Ovary (tissue), 9 donors: ENCODE results near the gene CTNNBL1. TPM values are rescaled to one million over a fixed set of nuclear protein-coding genes. Genes with fewer than 3 reads are reported as not detected.

ENCODE experiments used
- DNase-seq, 5 donors: peaks; one replicate each; pipeline ENCODE4 v3.0.0-alpha.2; 2019 to 2020
- H3K27ac ChIP-seq, 2 donors: fragments of 200-600 bp; one replicate each; pipeline versions ENCODE4 v1.5.1 to v1.8.0; 2019 to 2022
- H3K27me3 ChIP-seq: fragments of 200-600 bp; one replicate; pipeline ENCODE4 v1.8.0; 2022
- H3K36me3 ChIP-seq: fragments of 200-600 bp; sonication (generic); one replicate; pipeline ENCODE4 v1.5.1; 2019
- H3K4me1 ChIP-seq: one replicate; pipeline ENCODE4 v1.8.1; 2013; ENCODE audit warnings: mild to moderate bottlenecking, moderate library complexity; ENCODE audit not compliant: insufficient read depth
- H3K4me3 ChIP-seq: fragments of 200-600 bp; sonication (generic); one replicate; pipeline ENCODE4 v1.5.1; 2017
- H3K9me3 ChIP-seq, 2 donors: fragments of 200-600 bp in 1 of 2; sonication (generic) in 1 of 2; one replicate each; pipeline versions ENCODE4 v1.5.1 to v1.8.1; 2013 to 2019; ENCODE audit warnings: mild to moderate bottlenecking in 1 of 2, moderate library complexity in 1 of 2
- EP300 ChIP-seq: sonication (generic); formaldehyde crosslinking; IDR thresholded peaks from one replicate; pipeline ENCODE4 v1.6.1; 2017; ENCODE audit warnings: antibody characterized with exemption
- POLR2A ChIP-seq: fragments of 450-650 bp; IDR thresholded peaks from one replicate; pipeline ENCODE4 v1.6.1; 2017; ENCODE audit warnings: antibody characterized with exemption, mild to moderate bottlenecking, moderate library complexity
- WGBS, 3 donors: extraction: QIAGEN DNeasy Blood & Tissue Kit in 1 of 3; methylation state at CpG; one replicate each; pipeline versions ENCODE4 v1.1.5 to v1.1.7; 2013 to 2017; 5-methylcytosine and 5-hydroxymethylcytosine counted together
- intact Hi-C, 4 donors: fragments of 100-400 bp; cut with DNase I; formaldehyde crosslinking; loops; one replicate each; pipeline versions ENCODE4 v1.11.0 to v1.15.1; 2022 to 2023
- polyA plus RNA-seq, 2 donors: library from polyadenylated mRNA; stranded (reverse); fragments of 200-250 nt in 1 of 2; fragments of 350-450 nt in 1 of 2; fragmentation: Illumina TruSeq in 1 of 2; extraction: RNeasy Lipid Tissue Mini Kit (QIAGEN cat#74804) in 1 of 2; gene quantifications; one replicate each; pipeline ENCODE4 v1.2.3, GENCODE V29; 2013 to 2014
- total RNA-seq, 7 donors: library from RNA; depleted of rRNA in 2 of 7; stranded (reverse); fragments of >200 nt in 2 of 7; fragmentation: NEBNext Ultra II Directional in 3 of 7; extraction: Animal tissue kit (Norgen Biotek cat#: 25700) in 3 of 7; gene quantifications; one replicate each; pipeline versions ENCODE4 v1.1.0 to v1.2.4, GENCODE V29; 2016 to 2023
- TF ChIP-seq, protein P1 (sequence below), 3 donors: fragments of 450-650 bp in 2 of 3; fragments of 200-600 bp in 1 of 3; IDR thresholded peaks; one replicate each; pipeline versions ENCODE4 v1.5.1 to v1.8.0; 2016 to 2022; ENCODE audit warnings: antibody characterized with exemption in 3 of 3, mild to moderate bottlenecking in 1 of 3
- donor health status: DM: no; HTN: no; CAD: no; lungs with moderate emphysema.
- donor health status: DM: no; HTN: no; CAD: no.
- donor health status: Bipolar disorder and iron deficiency.
- donor health status: DM: yes; HTN: yes; CAD: no.
- donor health status: DM: no; HTN: no; CAD: no.
- donor health status: DM: yes; HTN: yes; CAD: no.

CTNNBL1 gene
- total and polyA plus RNA-seq, 9 donors = 17.3 to 58.7 (median 42.3) TPM

DNA sequence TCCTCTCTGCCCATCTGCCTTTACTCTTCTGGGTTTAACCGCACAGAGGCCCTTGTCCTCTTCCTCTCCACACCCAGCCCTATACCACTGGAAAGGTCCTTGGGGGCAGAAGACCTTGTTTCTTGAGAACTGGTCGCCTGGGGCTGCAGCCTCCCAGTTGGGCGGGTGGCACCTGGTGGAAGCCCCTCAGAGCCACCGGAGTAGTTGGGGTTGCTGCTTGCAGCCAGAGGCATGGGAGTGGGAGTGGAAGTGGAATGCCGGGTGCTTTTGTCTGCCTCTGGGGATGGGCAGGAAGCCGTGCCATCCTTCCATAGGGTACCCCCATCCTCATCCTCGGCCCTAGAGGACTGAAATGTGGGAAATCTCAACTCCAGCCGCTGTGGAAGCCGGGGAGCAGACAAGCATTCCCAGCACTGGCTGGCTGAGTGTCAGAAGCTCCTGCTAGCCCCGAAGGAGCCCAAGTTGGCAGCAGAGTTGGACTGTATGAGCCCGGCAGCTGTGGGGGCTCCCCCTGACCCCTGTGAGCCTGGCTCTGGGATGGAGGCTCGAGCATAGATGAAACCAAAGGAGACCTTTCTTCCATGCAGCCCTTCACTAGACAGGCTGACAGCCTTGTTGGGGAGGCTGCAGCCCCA is 210.3 kb downstream of the CTNNBL1 start:
- no peak for TF ChIP-seq EP300
- no peak for TF ChIP-seq POLR2A
- TF ChIP-seq, protein P1, sequence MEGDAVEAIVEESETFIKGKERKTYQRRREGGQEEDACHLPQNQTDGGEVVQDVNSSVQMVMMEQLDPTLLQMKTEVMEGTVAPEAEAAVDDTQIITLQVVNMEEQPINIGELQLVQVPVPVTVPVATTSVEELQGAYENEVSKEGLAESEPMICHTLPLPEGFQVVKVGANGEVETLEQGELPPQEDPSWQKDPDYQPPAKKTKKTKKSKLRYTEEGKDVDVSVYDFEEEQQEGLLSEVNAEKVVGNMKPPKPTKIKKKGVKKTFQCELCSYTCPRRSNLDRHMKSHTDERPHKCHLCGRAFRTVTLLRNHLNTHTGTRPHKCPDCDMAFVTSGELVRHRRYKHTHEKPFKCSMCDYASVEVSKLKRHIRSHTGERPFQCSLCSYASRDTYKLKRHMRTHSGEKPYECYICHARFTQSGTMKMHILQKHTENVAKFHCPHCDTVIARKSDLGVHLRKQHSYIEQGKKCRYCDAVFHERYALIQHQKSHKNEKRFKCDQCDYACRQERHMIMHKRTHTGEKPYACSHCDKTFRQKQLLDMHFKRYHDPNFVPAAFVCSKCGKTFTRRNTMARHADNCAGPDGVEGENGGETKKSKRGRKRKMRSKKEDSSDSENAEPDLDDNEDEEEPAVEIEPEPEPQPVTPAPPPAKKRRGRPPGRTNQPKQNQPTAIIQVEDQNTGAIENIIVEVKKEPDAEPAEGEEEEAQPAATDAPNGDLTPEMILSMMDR (IDR thresholded peaks at IDR 0.05) = no peak
- whole genome bisulfite sequencing, 3 donors = 54 to 66% (median 59%) methylated on average over 12 of the region's 12 CpGs
- H3K9me3 ChIP-seq = no peaks in the 10 kb centered on the region
- intact Hi-C loops = no loop called here
- peaks cover 3% of the 10 kb centered on the region for H3K4me1 ChIP-seq
- no peak overlapping the region for H3K4me3 ChIP-seq
- no peaks in the 10 kb centered on the region for H3K27me3 ChIP-seq
- H3K27ac ChIP-seq = no peak overlapping the region
- no peak for DNase-seq
- no peaks in the 10 kb centered on the region for H3K36me3 ChIP-seq

DNA sequence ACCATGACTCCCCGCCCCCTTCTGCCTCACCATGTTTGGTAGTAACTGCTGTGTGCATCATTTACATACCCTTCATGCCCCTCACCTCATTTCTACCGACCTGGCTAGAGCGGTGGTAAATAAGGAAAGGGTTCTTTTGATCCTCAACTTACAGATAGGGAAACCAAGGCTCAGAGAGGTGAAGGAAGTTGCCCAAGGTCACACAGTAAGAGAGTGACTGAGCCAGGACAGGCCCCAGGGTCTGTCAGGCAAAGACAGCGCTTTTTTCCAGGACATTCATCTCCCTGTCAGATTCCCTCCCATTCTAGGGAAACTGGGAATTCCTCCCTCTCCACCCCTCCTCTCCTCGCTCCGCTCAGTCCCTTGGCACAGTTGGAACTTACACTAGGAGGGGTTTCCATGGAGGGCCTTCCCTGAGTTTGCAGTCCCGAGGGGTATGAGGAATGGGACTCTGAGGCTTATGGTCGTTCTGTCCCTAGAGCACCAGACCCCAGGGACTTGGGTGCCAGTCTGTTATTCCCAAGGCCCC is 211.1 kb downstream of the CTNNBL1 start:
- H3K27ac ChIP-seq = no peak overlapping the region
- intact Hi-C loops = no loop called here
- H3K4me3 ChIP-seq = no peak overlapping the region
- peaks cover 3% of the 10 kb centered on the region for H3K4me1 ChIP-seq
- TF ChIP-seq EP300 = no peak
- TF ChIP-seq, protein P1 (IDR thresholded peaks at IDR 0.05) = no peak
- no peak for TF ChIP-seq POLR2A
- WGBS, 3 donors = 62 to 66% (median 63%) methylated on average over 8 of the region's 8 CpGs
- H3K36me3 ChIP-seq = no peaks in the 10 kb centered on the region
- no peaks in the 10 kb centered on the region for H3K9me3 ChIP-seq
- DNase-seq = no peak
- H3K27me3 ChIP-seq = no peaks in the 10 kb centered on the region

DNA sequence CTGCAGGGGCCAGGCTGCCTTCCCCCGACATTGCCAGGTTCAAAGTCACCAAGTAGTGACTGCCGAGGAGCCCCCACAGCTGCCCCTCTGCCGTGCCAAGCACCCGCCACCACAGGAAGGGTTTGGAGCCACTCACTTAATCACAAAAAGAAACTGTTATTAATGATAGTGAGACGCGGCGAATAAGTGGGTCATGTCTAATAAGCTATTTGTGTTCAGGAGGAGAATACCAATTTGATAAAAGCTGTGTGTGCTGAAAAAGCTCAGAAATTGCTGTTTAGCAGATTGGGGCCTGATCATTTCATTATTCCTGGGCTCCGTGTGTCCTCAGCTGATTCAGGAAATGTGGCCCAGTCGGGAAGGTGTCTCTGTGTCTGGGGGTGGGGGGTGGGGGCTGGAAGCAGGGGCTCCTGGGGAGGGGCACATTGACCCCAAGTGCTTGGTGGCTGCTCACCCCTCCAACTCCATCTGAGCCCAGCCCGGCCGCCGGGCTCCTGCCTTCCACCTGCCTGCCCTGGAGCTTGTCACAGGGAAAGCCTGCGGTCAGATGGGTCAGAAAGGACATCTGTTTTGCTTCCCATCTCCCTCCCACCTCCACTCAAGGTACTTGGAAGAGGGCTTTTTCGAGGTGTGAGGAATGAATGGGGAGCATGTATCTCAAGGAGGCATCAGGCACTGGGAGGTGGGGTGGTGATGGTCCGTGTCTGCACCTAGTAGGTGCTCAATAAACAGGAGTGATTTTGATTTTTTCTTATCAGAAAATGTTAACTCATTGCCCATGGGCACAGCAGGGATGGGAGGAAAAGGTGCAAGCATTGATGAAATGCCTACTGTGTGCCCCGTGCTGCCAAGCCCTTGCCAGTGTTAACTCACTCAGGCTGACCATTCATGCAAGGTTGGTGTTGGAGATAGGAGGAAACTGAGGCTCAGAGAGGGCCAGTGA is 212.1 kb downstream of the CTNNBL1 start:
- DNase-seq = no peak
- 63 to 77% (median 64%) methylated on average over 16 of the region's 16 CpGs for WGBS, 3 donors
- H3K27ac ChIP-seq = no peak overlapping the region
- H3K27me3 ChIP-seq = no peaks in the 10 kb centered on the region
- intact Hi-C loops = no loop called here
- H3K4me3 ChIP-seq = no peak overlapping the region
- no peaks in the 10 kb centered on the region for H3K36me3 ChIP-seq
- H3K9me3 ChIP-seq = no peaks in the 10 kb centered on the region
- TF ChIP-seq EP300 (no peak), POLR2A (no peak)
- H3K4me1 ChIP-seq = peaks cover 3% of the 10 kb centered on the region

- Histone ChIP-seq H3K4me3 (no peak overlapping the region), H3K4me1 (peaks cover 3% of the 10 kb centered on the region), H3K27me3 (no peaks in the 10 kb centered on the region), H3K9me3 (no peaks in the 10 kb centered on the region), H3K27ac (no peak overlapping the region), H3K36me3 (no peaks in the 10 kb centered on the region)
- 53 to 56% (median 54%) methylated on average over 3 of the region's 3 CpGs for WGBS, 3 donors
- no peak for DNase-seq
- intact Hi-C loops = no loop called here
- TF ChIP-seq EP300 = no peak
- TF ChIP-seq, protein P1 (IDR thresholded peaks at IDR 0.05) = no peak
- TF ChIP-seq POLR2A = no peak
Observed at GRCh38 chr20:37907330-37907676, 213.5 kb downstream of the CTNNBL1 start.
